ENCODE measurements around the gene LPIN3. TPM values are rescaled to one million over a fixed set of nuclear protein-coding genes. Genes with fewer than 3 reads are reported as not detected.

LPIN3 gene
- total RNA-seq, 1 experiment from 2014 or later = 27.9 TPM

- no peaks in the 10 kb centered on the region for H3K27me3 ChIP-seq (ENCODE audit: low read length)
- no peak for ATAC-seq
- no peaks in the 10 kb centered on the region for H3K9me3 ChIP-seq (ENCODE audit: low read length)
- CTCF ChIA-PET = no interaction called here
- no peaks in the 10 kb centered on the region for H4K20me1 ChIP-seq (ENCODE audit: low read length)
- H3K9me2 ChIP-seq (replicated peaks; ENCODE audit: low read length) = no peaks in the 10 kb centered on the region
- TF ChIP-seq EZH2phosphoT487 (IDR thresholded peaks at IDR 0.05; ENCODE audit: borderline replicate concordance, low read length) = no peak
- no peak for TF ChIP-seq EZH2 (IDR thresholded peaks at IDR 0.05; ENCODE audit: low read length, unreplicated experiment)
- TF ChIP-seq CTCF (conservative IDR thresholded peaks at IDR 0.05; ENCODE audit: low read depth, low read length) = no peak
- no peaks in the 10 kb centered on the region for H3K4me1 ChIP-seq (ENCODE audit: insufficient read depth, low read length)
- no peaks in the 10 kb centered on the region for H3F3A ChIP-seq (ENCODE audit: low read length, unreplicated experiment)
- H3K4me3 ChIP-seq (ENCODE audit: low read length) = no peak overlapping the region
- no peak overlapping the region for H2AFZ ChIP-seq (ENCODE audit: low read length)
- H3K36me3 ChIP-seq (ENCODE audit: low read depth, low read length) = no peaks in the 10 kb centered on the region
- BruUV-seq (replicated peaks) = no TSS peak
- no peak overlapping the region for H3K4me2 ChIP-seq (ENCODE audit: low read length)
- H3K27ac ChIP-seq (ENCODE audit: low read length) = no peak overlapping the region
- no peak for DNase-seq
- POLR2A ChIA-PET (ENCODE audit: unreplicated experiment) = interaction anchor here (0.5 kb wide), 1 partner anchor 23 kb away, joined by 4 read pairs; no protein-coding TSS in a partner anchor
- intact Hi-C loops (cut with micrococcal nuclease) = no loop called here
- H3K9ac ChIP-seq (ENCODE audit: low read length) = no peak overlapping the region
- H3K79me2 ChIP-seq (ENCODE audit: low read length) = no peaks in the 10 kb centered on the region
These were observed 57.8 kb downstream of the LPIN3 start for GRCh38 chr20:41398408-41398807.

- Histone ChIP-seq H3K4me3 (ENCODE audit: low read length) (no peak overlapping the region), H3K9me2 (replicated peaks; ENCODE audit: low read length) (no peaks in the 10 kb centered on the region), H3K4me1 (ENCODE audit: insufficient read depth, low read length) (no peaks in the 10 kb centered on the region), H3K27ac (ENCODE audit: low read length) (no peak overlapping the region), H4K20me1 (ENCODE audit: low read length) (no peaks in the 10 kb centered on the region), H2AFZ (ENCODE audit: low read length) (no peak overlapping the region), H3K9ac (ENCODE audit: low read length) (no peak overlapping the region), H3K79me2 (ENCODE audit: low read length) (no peaks in the 10 kb centered on the region), H3K36me3 (ENCODE audit: low read depth, low read length) (peaks cover 7% of the 10 kb centered on the region; the same call in 1 of the 2 replicates), H3K9me3 (ENCODE audit: low read length) (no peaks in the 10 kb centered on the region), H3F3A (ENCODE audit: low read length, unreplicated experiment) (no peaks in the 10 kb centered on the region), H3K27me3 (ENCODE audit: low read length) (no peaks in the 10 kb centered on the region), H3K4me2 (ENCODE audit: low read length) (no peak overlapping the region)
- POLR2A ChIA-PET (ENCODE audit: unreplicated experiment) = no interaction called here
- no peak for TF ChIP-seq EZH2 (IDR thresholded peaks at IDR 0.05; ENCODE audit: low read length, unreplicated experiment)
- TF ChIP-seq CTCF (conservative IDR thresholded peaks at IDR 0.05; ENCODE audit: low read depth, low read length) = no peak
- no peak for TF ChIP-seq EZH2phosphoT487 (IDR thresholded peaks at IDR 0.05; ENCODE audit: borderline replicate concordance, low read length)
- CTCF ChIA-PET = no interaction called here
- no peak for DNase-seq
- no peak for ATAC-seq
- no TSS peak for BruUV-seq (replicated peaks)
- intact Hi-C loops (cut with micrococcal nuclease) = no loop called here
These were observed 63.0 kb downstream of the LPIN3 start for GRCh38 chr20:41403604-41404003.

- Histone ChIP-seq H4K20me1 (ENCODE audit: low read length) (no peaks in the 10 kb centered on the region), H3K36me3 (ENCODE audit: low read depth, low read length) (peaks cover 10% of the 10 kb centered on the region; the same call in 1 of the 2 replicates), H3F3A (ENCODE audit: low read length, unreplicated experiment) (no peaks in the 10 kb centered on the region), H3K9me2 (replicated peaks; ENCODE audit: low read length) (no peaks in the 10 kb centered on the region), H3K9me3 (ENCODE audit: low read length) (no peaks in the 10 kb centered on the region), H3K4me2 (ENCODE audit: low read length) (no peak overlapping the region), H3K4me3 (ENCODE audit: low read length) (no peak overlapping the region), H3K9ac (ENCODE audit: low read length) (no peak overlapping the region), H3K79me2 (ENCODE audit: low read length) (no peaks in the 10 kb centered on the region), H3K27me3 (ENCODE audit: low read length) (no peaks in the 10 kb centered on the region), H3K4me1 (ENCODE audit: insufficient read depth, low read length) (no peaks in the 10 kb centered on the region), H2AFZ (ENCODE audit: low read length) (no peak overlapping the region), H3K27ac (ENCODE audit: low read length) (no peak overlapping the region)
- no TSS peak for BruUV-seq (replicated peaks)
- ChIA-PET POLR2A (ENCODE audit: unreplicated experiment) (no interaction called here), CTCF (no interaction called here)
- ATAC-seq = no peak
- intact Hi-C loops (cut with micrococcal nuclease) = no loop called here
- no peak for DNase-seq
- no peak for TF ChIP-seq EZH2phosphoT487 (IDR thresholded peaks at IDR 0.05; ENCODE audit: borderline replicate concordance, low read length)
- TF ChIP-seq EZH2 (IDR thresholded peaks at IDR 0.05; ENCODE audit: low read length, unreplicated experiment) = no peak
- TF ChIP-seq CTCF (conservative IDR thresholded peaks at IDR 0.05; ENCODE audit: low read depth, low read length) = no peak
These were observed 64.8 kb downstream of the LPIN3 start for GRCh38 chr20:41405436-41405835.

Data from PC-3 (cell line).